Testis (tissue), 2 donors: ENCODE measurements around the gene PDE4B.

ENCODE experiments used
- POLR2A ChIP-seq: fragments of 450-650 bp; IDR thresholded peaks from one replicate; pipeline ENCODE4 v1.6.1; 2017; ENCODE audit warnings: antibody characterized with exemption, mild to moderate bottlenecking, moderate library complexity
- TF ChIP-seq, protein P1 (sequence below), 3 experiments: fragments of 450-650 bp in 2 of 3; fragments of 200-600 bp in 1 of 3; sonication (generic) in 1 of 3; IDR thresholded peaks; one replicate each; pipeline ENCODE4 v1.5.1; 2016 to 2019; ENCODE audit warnings: antibody characterized with exemption in 3 of 3, mild to moderate bottlenecking in 2 of 3, moderate library complexity in 1 of 3

DNA sequence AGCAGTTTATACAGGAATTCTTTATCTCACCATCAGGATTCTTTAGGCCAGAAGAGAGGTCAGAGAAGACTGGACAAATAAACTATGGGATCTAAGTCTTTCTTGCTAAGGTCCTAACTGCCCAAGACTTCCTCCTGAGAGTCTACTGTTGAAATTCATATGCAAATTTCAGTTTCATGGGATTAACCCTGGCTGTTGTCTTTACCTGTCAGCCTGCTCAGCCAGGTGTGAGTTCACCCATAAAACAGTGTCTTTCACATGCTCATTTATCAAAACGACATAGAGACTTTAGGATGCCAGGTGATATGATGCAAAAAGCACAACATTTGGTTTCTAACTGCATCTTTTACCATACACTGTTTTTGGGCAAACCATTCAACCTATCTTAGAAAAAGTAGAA lies 211.0 kb downstream of the PDE4B start:
- TF ChIP-seq, protein P1, sequence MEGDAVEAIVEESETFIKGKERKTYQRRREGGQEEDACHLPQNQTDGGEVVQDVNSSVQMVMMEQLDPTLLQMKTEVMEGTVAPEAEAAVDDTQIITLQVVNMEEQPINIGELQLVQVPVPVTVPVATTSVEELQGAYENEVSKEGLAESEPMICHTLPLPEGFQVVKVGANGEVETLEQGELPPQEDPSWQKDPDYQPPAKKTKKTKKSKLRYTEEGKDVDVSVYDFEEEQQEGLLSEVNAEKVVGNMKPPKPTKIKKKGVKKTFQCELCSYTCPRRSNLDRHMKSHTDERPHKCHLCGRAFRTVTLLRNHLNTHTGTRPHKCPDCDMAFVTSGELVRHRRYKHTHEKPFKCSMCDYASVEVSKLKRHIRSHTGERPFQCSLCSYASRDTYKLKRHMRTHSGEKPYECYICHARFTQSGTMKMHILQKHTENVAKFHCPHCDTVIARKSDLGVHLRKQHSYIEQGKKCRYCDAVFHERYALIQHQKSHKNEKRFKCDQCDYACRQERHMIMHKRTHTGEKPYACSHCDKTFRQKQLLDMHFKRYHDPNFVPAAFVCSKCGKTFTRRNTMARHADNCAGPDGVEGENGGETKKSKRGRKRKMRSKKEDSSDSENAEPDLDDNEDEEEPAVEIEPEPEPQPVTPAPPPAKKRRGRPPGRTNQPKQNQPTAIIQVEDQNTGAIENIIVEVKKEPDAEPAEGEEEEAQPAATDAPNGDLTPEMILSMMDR (IDR thresholded peaks at IDR 0.05), result no peak
- no peak for TF ChIP-seq POLR2A
